SIG-M5 (cell line): ENCODE data around the gene ANHX.

ENCODE experiments used
- DNase-seq: peaks from one replicate; lab custom pipeline; 2025; lab: John Stamatoyannopoulos, UW

Gene ANHX

DNA sequence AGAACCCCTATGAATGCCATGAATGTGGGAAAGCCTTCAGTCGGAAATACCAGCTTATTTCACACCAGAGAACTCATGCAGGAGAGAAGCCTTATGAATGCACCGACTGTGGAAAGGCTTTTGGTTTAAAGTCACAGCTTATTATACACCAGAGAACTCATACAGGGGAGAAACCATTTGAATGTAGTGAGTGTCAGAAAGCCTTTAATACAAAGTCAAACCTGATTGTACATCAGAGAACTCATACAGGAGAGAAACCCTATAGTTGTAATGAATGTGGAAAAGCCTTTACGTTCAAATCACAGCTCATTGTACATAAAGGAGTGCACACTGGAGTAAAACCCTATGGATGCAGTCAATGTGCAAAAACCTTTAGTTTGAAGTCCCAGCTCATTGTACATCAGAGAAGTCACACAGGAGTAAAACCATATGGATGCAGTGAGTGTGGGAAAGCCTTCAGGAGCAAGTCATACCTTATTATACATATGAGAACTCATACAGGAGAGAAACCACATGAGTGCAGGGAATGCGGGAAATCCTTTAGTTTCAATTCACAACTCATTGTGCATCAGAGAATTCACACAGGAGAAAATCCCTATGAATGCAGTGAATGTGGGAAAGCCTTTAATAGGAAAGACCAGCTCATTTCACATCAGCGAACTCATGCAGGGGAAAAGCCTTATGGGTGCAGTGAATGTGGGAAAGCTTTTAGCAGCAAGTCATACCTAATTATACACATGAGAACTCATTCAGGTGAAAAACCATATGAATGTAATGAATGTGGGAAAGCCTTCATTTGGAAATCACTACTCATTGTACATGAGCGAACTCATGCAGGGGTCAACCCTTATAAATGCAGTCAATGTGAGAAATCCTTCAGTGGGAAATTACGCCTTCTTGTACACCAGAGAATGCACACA lies 32.1 kb downstream of the ANHX start:
- no peak for DNase-seq

- no peak for DNase-seq
Observed at GRCh38 chr12:133202493-133203343, 33.0 kb downstream of the ANHX start.

DNA sequence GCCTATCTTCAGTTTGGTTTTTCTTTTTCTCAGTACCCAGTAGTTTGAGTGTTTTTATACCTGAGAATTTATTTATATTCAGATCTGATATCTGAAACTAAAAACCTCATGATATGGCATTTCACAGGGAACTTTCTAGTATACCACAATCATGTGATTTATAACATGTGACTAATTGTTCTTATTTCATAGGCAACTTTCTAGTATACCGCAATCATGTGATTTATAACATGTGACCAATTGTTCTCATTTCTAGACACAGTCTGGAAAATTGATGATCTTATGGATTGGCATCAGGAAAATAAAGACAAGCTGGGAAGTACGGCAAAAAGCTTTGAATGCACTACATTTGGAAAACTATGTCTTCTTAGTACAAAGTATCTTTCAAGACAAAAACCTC lies 33.8 kb downstream of the ANHX start:
- DNase-seq = no peak

DNA sequence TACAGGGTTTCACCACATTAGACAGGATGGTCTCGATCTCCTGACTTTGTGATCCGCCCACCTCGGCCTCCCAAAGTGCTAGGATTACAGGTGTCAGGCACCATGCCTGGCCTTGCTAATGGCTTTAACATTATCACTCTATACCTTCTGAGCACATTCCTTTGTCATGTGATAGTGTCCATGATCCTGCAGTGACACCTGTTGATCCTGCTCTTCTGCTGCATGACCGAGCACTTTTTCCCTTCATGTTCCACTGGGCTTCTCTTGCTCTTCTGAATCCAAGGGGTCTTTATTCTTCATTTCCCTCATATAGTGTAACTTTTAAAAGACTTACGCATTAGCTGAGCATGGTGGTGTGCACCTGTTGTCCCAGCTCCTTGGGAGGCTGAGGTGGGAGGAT lies 42.8 kb downstream of the ANHX start:
- DNase-seq = no peak

- DNase-seq = no peak
Observed at GRCh38 chr12:133190176-133190575, 45.5 kb downstream of the ANHX start.

GRCh38 chr12:133181238-133181959 lies 54.3 kb downstream of the ANHX start, which contains the start of gene ZNF268:
Gene ZNF268, plus strand, starts transcription at chr12:133181495. Its CDS starts 503 bp downstream, at chr12:133181998.
- no peak for DNase-seq

DNA sequence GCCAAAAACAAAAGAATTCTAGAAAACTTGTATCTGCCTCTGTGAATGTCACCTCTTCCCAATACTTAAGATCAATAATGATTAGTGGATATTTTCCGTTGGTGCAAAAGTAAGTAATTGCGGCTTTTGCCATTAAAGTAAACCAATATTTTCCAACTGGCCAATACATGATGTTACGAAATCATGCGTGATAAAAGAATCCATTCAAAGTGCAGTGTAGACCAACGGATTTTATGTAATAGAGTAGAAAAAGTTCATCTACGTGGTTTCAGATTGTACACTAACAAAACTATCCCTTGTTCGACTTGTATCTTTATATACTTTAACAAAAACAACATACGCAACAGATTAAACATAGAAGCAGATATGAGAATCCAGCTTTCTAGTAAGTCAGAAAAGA lies 55.0 kb downstream of the ANHX start:
- DNase-seq = no peak

- no peak for DNase-seq
Observed at GRCh38 chr12:133174901-133175300, 60.8 kb downstream of the ANHX start.

- no peak for DNase-seq
Observed at GRCh38 chr12:133172491-133172890, 63.2 kb downstream of the ANHX start.
